OCI-LY3 (cell line): ENCODE results near the gene SMG7.

Source experiments
- H2AFZ ChIP-seq: fragments of 200-600, 300-600 bp; shearing (Covaris generic); 2 replicates; pipeline ENCODE4 v1.6.0; 2014; ENCODE audit warnings: antibody characterized with exemption, low read depth, low read length
- H3K27ac ChIP-seq: fragments of 200-600, 300-600 bp; sonication (generic); 2 replicates; pipeline ENCODE4 v1.5.1; 2014; ENCODE audit warnings: mild to moderate bottlenecking, low read length, moderate library complexity, mixed read lengths
- H3K27me3 ChIP-seq: fragments of 200-600, 300-600 bp; sonication (generic); 2 replicates; pipeline ENCODE4 v1.6.1; 2014; ENCODE audit warnings: low read depth, low read length, mixed read lengths
- H3K36me3 ChIP-seq: fragments of 200-600, 300-600 bp; sonication (generic); replicated peaks from 2 replicates; pipeline ENCODE3; 2014; ENCODE audit warnings: low read depth, low read length, mixed read lengths
- H3K4me1 ChIP-seq: fragments of 300-600, 200-600 bp; sonication (generic); 2 replicates; pipeline ENCODE4 v1.6.1; 2014; ENCODE audit warnings: low read length, mixed read lengths
- H3K4me2 ChIP-seq: fragments of 200-600, 300-600 bp; sonication (generic); 2 replicates; pipeline ENCODE4 v1.6.1; 2014; ENCODE audit warnings: low read length, mixed read lengths
- H3K4me3 ChIP-seq: fragments of 300-600, 200-600 bp; sonication (generic); 2 replicates; pipeline ENCODE4 v1.5.1; 2014; ENCODE audit warnings: antibody characterized with exemption, mild to moderate bottlenecking, low read length, moderate library complexity
- H3K79me2 ChIP-seq: fragments of 300-600, 200-600 bp; shearing (Covaris generic); 2 replicates; pipeline ENCODE4 v1.6.1; 2014; ENCODE audit warnings: mild to moderate bottlenecking, low read length, mixed read lengths
- H3K9ac ChIP-seq: fragments of 300-600, 200-600 bp; shearing (Covaris generic); 2 replicates; pipeline ENCODE4 v1.6.0; 2014; ENCODE audit warnings: mild to moderate bottlenecking, low read length, moderate library complexity
- H3K9me3 ChIP-seq: fragments of 200-600, 300-600 bp; shearing (Covaris generic); 2 replicates; pipeline ENCODE4 v1.6.1; 2014; ENCODE audit warnings: low read length, mixed read lengths; ENCODE audit not compliant: insufficient read depth
- H4K20me1 ChIP-seq: fragments of 200-600, 300-600 bp; sonication (generic); 2 replicates; pipeline ENCODE4 v1.6.1; 2016; ENCODE audit warnings: low read length, mixed read lengths; ENCODE audit not compliant: insufficient read depth
- CTCF ChIP-seq: fragments of 200-600, 300-600 bp; sonication (generic); IDR thresholded peaks from 2 replicates; pipeline ENCODE4 v1.5.1; 2014; ENCODE audit warnings: antibody characterized with exemption, low read length, low read depth
- EZH2phosphoT487 ChIP-seq: fragments of 200-600 bp; shearing (Covaris generic); IDR thresholded peaks from 2 replicates; pipeline ENCODE4 v1.6.1; 2018; ENCODE audit warnings: antibody characterized with exemption, mixed run types, low read depth

Gene SMG7

GRCh38 chr1:183480971-183481441 is 8.7 kb downstream of the SMG7 start:
- H3K27ac ChIP-seq, result peak overlapping the region; percentile 16
- H3K9me3 ChIP-seq, result no peaks in the 10 kb centered on the region
- H3K36me3 ChIP-seq, result peaks cover 2% of the 10 kb centered on the region
- peaks cover 92% of the 10 kb centered on the region for H4K20me1 ChIP-seq
- no peaks in the 10 kb centered on the region for H3K27me3 ChIP-seq
- H3K79me2 ChIP-seq, result peaks cover 100% of the 10 kb centered on the region
- TF ChIP-seq CTCF (no peak), EZH2phosphoT487 (no peak)
- H3K9ac ChIP-seq, result no peak overlapping the region
- H3K4me1 ChIP-seq, result peaks cover 40% of the 10 kb centered on the region
- H3K4me3 ChIP-seq, result peak overlapping the region; percentile 2
- H2AFZ ChIP-seq, result no peak overlapping the region
- peak overlapping the region; percentile 49 for H3K4me2 ChIP-seq

GRCh38 chr1:183483224-183483623 is 10.9 kb downstream of the SMG7 start:
- Histone ChIP-seq H2AFZ (no peak overlapping the region), H3K27ac (no peak overlapping the region), H3K4me2 (no peak overlapping the region), H4K20me1 (peaks cover 91% of the 10 kb centered on the region), H3K27me3 (no peaks in the 10 kb centered on the region), H3K9me3 (no peaks in the 10 kb centered on the region), H3K9ac (no peak overlapping the region), H3K36me3 (peaks cover 6% of the 10 kb centered on the region), H3K4me1 (peaks cover 48% of the 10 kb centered on the region), H3K4me3 (no peak overlapping the region), H3K79me2 (peaks cover 100% of the 10 kb centered on the region)
- TF ChIP-seq CTCF, result no peak
- TF ChIP-seq EZH2phosphoT487, result no peak

- Histone ChIP-seq H3K27ac (no peak overlapping the region), H3K27me3 (no peaks in the 10 kb centered on the region), H3K79me2 (peaks cover 100% of the 10 kb centered on the region), H3K9me3 (no peaks in the 10 kb centered on the region), H2AFZ (no peak overlapping the region), H3K4me1 (peaks cover 40% of the 10 kb centered on the region), H3K4me3 (no peak overlapping the region), H3K9ac (no peak overlapping the region), H4K20me1 (peaks cover 89% of the 10 kb centered on the region), H3K36me3 (peaks cover 6% of the 10 kb centered on the region), H3K4me2 (no peak overlapping the region)
- TF ChIP-seq EZH2phosphoT487 (no peak), CTCF (peak; percentile 26; the same call in 1 of the 2 replicates)
Observed at GRCh38 chr1:183484254-183484653, 12.0 kb downstream of the SMG7 start.

GRCh38 chr1:183484851-183485250 is 12.6 kb downstream of the SMG7 start:
- no peak overlapping the region for H3K9ac ChIP-seq
- no peaks in the 10 kb centered on the region for H3K9me3 ChIP-seq
- no peak for TF ChIP-seq CTCF
- no peak for TF ChIP-seq EZH2phosphoT487
- no peak overlapping the region for H3K27ac ChIP-seq
- peaks cover 36% of the 10 kb centered on the region for H3K4me1 ChIP-seq
- H3K79me2 ChIP-seq, result peaks cover 100% of the 10 kb centered on the region
- H3K27me3 ChIP-seq, result no peaks in the 10 kb centered on the region
- no peak overlapping the region for H3K4me2 ChIP-seq
- no peak overlapping the region for H3K4me3 ChIP-seq
- H4K20me1 ChIP-seq, result peaks cover 89% of the 10 kb centered on the region
- H3K36me3 ChIP-seq, result peaks cover 6% of the 10 kb centered on the region
- no peak overlapping the region for H2AFZ ChIP-seq
